Measurements from ENCODE around the gene SLC25A30.

GRCh38 chr13:45437947-45438346, 19.8 kb upstream of the SLC25A30 start:
- TF ChIP-seq, protein P1, sequence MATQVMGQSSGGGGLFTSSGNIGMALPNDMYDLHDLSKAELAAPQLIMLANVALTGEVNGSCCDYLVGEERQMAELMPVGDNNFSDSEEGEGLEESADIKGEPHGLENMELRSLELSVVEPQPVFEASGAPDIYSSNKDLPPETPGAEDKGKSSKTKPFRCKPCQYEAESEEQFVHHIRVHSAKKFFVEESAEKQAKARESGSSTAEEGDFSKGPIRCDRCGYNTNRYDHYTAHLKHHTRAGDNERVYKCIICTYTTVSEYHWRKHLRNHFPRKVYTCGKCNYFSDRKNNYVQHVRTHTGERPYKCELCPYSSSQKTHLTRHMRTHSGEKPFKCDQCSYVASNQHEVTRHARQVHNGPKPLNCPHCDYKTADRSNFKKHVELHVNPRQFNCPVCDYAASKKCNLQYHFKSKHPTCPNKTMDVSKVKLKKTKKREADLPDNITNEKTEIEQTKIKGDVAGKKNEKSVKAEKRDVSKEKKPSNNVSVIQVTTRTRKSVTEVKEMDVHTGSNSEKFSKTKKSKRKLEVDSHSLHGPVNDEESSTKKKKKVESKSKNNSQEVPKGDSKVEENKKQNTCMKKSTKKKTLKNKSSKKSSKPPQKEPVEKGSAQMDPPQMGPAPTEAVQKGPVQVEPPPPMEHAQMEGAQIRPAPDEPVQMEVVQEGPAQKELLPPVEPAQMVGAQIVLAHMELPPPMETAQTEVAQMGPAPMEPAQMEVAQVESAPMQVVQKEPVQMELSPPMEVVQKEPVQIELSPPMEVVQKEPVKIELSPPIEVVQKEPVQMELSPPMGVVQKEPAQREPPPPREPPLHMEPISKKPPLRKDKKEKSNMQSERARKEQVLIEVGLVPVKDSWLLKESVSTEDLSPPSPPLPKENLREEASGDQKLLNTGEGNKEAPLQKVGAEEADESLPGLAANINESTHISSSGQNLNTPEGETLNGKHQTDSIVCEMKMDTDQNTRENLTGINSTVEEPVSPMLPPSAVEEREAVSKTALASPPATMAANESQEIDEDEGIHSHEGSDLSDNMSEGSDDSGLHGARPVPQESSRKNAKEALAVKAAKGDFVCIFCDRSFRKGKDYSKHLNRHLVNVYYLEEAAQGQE (IDR thresholded peaks at IDR 0.05), result no peak
- TF ChIP-seq, protein P2, sequence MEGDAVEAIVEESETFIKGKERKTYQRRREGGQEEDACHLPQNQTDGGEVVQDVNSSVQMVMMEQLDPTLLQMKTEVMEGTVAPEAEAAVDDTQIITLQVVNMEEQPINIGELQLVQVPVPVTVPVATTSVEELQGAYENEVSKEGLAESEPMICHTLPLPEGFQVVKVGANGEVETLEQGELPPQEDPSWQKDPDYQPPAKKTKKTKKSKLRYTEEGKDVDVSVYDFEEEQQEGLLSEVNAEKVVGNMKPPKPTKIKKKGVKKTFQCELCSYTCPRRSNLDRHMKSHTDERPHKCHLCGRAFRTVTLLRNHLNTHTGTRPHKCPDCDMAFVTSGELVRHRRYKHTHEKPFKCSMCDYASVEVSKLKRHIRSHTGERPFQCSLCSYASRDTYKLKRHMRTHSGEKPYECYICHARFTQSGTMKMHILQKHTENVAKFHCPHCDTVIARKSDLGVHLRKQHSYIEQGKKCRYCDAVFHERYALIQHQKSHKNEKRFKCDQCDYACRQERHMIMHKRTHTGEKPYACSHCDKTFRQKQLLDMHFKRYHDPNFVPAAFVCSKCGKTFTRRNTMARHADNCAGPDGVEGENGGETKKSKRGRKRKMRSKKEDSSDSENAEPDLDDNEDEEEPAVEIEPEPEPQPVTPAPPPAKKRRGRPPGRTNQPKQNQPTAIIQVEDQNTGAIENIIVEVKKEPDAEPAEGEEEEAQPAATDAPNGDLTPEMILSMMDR (IDR thresholded peaks at IDR 0.05; ENCODE audit: low read depth, low read length, missing input control), result no peak
- TF ChIP-seq TAF1 (conservative IDR thresholded peaks at IDR 0.05), result no peak
- TF ChIP-seq, protein P3, sequence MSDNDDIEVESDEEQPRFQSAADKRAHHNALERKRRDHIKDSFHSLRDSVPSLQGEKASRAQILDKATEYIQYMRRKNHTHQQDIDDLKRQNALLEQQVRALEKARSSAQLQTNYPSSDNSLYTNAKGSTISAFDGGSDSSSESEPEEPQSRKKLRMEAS (IDR thresholded peaks at IDR 0.05), result no peak
